Breast epithelium (tissue), 4 donors: ENCODE results near the gene FABP1. TPM values are rescaled to one million over a fixed set of nuclear protein-coding genes. Genes with fewer than 3 reads are reported as not detected.

Experiments
- DNase-seq, 2 donors: peaks; one replicate each; pipeline ENCODE4 v3.0.0-alpha.2; 2019; ENCODE audit warnings: low spot score in 2 of 2
- H3K27ac ChIP-seq, 2 donors: fragments of 200-600 bp; sonication (generic) in 1 of 2; one replicate each; pipeline ENCODE4 v1.5.1; 2016 to 2019; ENCODE audit warnings: mild to moderate bottlenecking in 1 of 2
- H3K27me3 ChIP-seq, 2 donors: fragments of 200-600 bp; sonication (generic) in 1 of 2; one replicate each; pipeline versions ENCODE4 v1.5.1 to v1.6.0; 2017 to 2019; ENCODE audit warnings: control low read depth in 1 of 2, mild to moderate bottlenecking in 1 of 2
- H3K36me3 ChIP-seq: fragments of 200-600 bp; one replicate; pipeline ENCODE4 v1.5.1; 2019
- H3K4me1 ChIP-seq, 2 donors: fragments of 200-600 bp; sonication (generic); one replicate each; pipeline ENCODE4 v1.5.1; 2016 to 2019; ENCODE audit warnings: control low read depth in 1 of 2
- H3K4me3 ChIP-seq, 3 donors: fragments of 200-600 bp; sonication (generic); 1 replicate in 2 of 3; 2 replicates in 1 of 3; pipeline ENCODE4 v1.5.1; 2016 to 2019; ENCODE audit warnings: mild to moderate bottlenecking in 3 of 3, moderate library complexity in 2 of 3
- H3K9me3 ChIP-seq, 2 donors: fragments of 200-600 bp; sonication (generic) in 1 of 2; one replicate each; pipeline ENCODE4 v1.5.1; 2016 to 2019; ENCODE audit warnings: control low read depth in 1 of 2
- CTCF ChIP-seq, 3 donors: fragments of 450-650 bp; IDR thresholded peaks; one replicate each; pipeline ENCODE4 v1.5.1; 2016 to 2017; ENCODE audit warnings: antibody characterized with exemption in 3 of 3, mild to moderate bottlenecking in 3 of 3, moderate library complexity in 3 of 3
- POLR2A ChIP-seq: fragments of 450-650 bp; IDR thresholded peaks from one replicate; pipeline ENCODE4 v1.6.1; 2016; ENCODE audit warnings: antibody characterized with exemption, mild to moderate bottlenecking, moderate library complexity
- POLR2AphosphoS5 ChIP-seq, 3 donors: sonication (generic); formaldehyde crosslinking; IDR thresholded peaks; one replicate each; pipeline ENCODE4 v1.6.1; 2017; ENCODE audit warnings: antibody characterized with exemption in 3 of 3
- intact Hi-C: fragments of 100-400 bp; cut with DNase I; formaldehyde crosslinking; loops from one replicate; pipeline ENCODE4 v1.15.1; 2023; ENCODE audit warnings: low total_unique reads
- total RNA-seq, 3 donors: library from RNA; depleted of rRNA; stranded (reverse); fragments of >200 nt; gene quantifications; one replicate each; pipeline ENCODE4 v1.1.0, GENCODE V29; 2016

FABP1 gene
- total RNA-seq, 3 donors from 2014 or later: 20.0 TPM; not detected in 2

- Histone ChIP-seq H3K9me3 (peaks cover 0 to 12% of the 10 kb centered on the region in 2 donors), H3K27ac (no peak overlapping the region), H3K4me1 (no peaks in the 10 kb centered on the region), H3K36me3 (no peaks in the 10 kb centered on the region), H3K4me3 (no peak overlapping the region), H3K27me3 (no peaks in the 10 kb centered on the region)
- intact Hi-C loops: no loop called here
- no peak for DNase-seq
- no peak for TF ChIP-seq POLR2AphosphoS5 (IDR thresholded peaks at IDR 0.05)
- TF ChIP-seq POLR2A: no peak
- no peak for TF ChIP-seq CTCF (IDR thresholded peaks at IDR 0.05)
These were observed 18.7 kb upstream of the FABP1 start for GRCh38 chr2:88146590-88146989.

GRCh38 chr2:88144914-88145497 lies 17.1 kb upstream of the FABP1 start:
- intact Hi-C loops: no loop called here
- Histone ChIP-seq H3K9me3 (peaks cover 0 to 12% of the 10 kb centered on the region in 2 donors), H3K4me3 (no peak overlapping the region), H3K4me1 (no peaks in the 10 kb centered on the region), H3K27me3 (no peaks in the 10 kb centered on the region), H3K27ac (no peak overlapping the region), H3K36me3 (no peaks in the 10 kb centered on the region)
- no peak for TF ChIP-seq POLR2A
- no peak for TF ChIP-seq POLR2AphosphoS5 (IDR thresholded peaks at IDR 0.05)
- TF ChIP-seq CTCF (IDR thresholded peaks at IDR 0.05): no peak
- no peak for DNase-seq

GRCh38 chr2:88144271-88144670 lies 16.4 kb upstream of the FABP1 start:
- Histone ChIP-seq H3K9me3 (peaks cover 0 to 11% of the 10 kb centered on the region in 2 donors), H3K4me3 (no peak overlapping the region), H3K27ac (no peak overlapping the region), H3K36me3 (no peaks in the 10 kb centered on the region), H3K4me1 (no peaks in the 10 kb centered on the region), H3K27me3 (no peaks in the 10 kb centered on the region)
- no peak for DNase-seq
- intact Hi-C loops: no loop called here
- TF ChIP-seq POLR2A (no peak), CTCF (IDR thresholded peaks at IDR 0.05) (no peak), POLR2AphosphoS5 (IDR thresholded peaks at IDR 0.05) (no peak)

- TF ChIP-seq CTCF (IDR thresholded peaks at IDR 0.05) (no peak), POLR2A (no peak), POLR2AphosphoS5 (IDR thresholded peaks at IDR 0.05) (no peak)
- no peaks in the 10 kb centered on the region for H3K4me1 ChIP-seq
- intact Hi-C loops: no loop called here
- H3K4me3 ChIP-seq: no peak overlapping the region
- no peaks in the 10 kb centered on the region for H3K27me3 ChIP-seq
- no peaks in the 10 kb centered on the region for H3K36me3 ChIP-seq
- no peak for DNase-seq
- no peak overlapping the region for H3K27ac ChIP-seq
- no peaks in the 10 kb centered on the region for H3K9me3 ChIP-seq
These were observed 14.1 kb upstream of the FABP1 start for GRCh38 chr2:88141952-88142351.

GRCh38 chr2:88139804-88140203 lies 11.9 kb upstream of the FABP1 start:
- H3K27me3 ChIP-seq: no peaks in the 10 kb centered on the region
- no peak for TF ChIP-seq POLR2AphosphoS5 (IDR thresholded peaks at IDR 0.05)
- TF ChIP-seq CTCF (IDR thresholded peaks at IDR 0.05): no peak
- DNase-seq: no peak
- no peak overlapping the region for H3K27ac ChIP-seq
- intact Hi-C loops: no loop called here
- H3K9me3 ChIP-seq: no peaks in the 10 kb centered on the region
- no peak overlapping the region for H3K4me3 ChIP-seq
- H3K36me3 ChIP-seq: no peaks in the 10 kb centered on the region
- no peaks in the 10 kb centered on the region for H3K4me1 ChIP-seq
